Glomerular visceral epithelial cell (primary cell): ENCODE results near the gene ARL6.
A peak's percentile ranks its signal among the peaks of the same experiment; 100 is the strongest.
"Not testable (repeated sequence)": the region's sequence is repeated elsewhere in the genome, so short reads cannot be mapped to it uniquely, and the experiment has no call there.

Experiments
- DNase-seq: peaks from one replicate; pipeline ENCODE4 v3.0.0-alpha.2; 2016; ENCODE audit errors: extremely low spot score

The ARL6 gene

DNA sequence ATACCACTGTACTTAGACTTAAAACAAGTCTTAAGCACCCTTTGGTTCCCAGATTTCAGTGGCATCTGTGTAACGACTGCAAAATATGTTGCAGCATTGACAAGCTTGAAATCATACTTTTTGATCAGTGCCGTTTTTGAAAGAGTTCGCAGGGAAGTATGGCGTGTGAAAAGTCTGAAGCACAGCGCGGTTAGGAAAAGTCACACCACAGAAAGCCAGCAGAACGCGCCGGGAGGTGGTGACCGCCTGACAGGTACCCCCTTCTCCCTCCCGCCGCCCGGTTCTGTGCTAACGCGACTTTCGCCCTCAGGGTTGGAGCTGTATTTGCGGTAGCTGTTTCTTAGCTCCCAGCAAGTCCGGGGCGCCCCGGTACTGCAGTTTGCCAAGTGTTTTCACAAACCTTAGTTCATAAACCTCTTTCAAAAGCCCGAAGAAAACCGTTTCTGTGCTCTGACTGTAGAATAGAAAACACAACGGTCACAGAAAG, 56.8 kb downstream of the ARL6 start:
- DNase-seq: peak; percentile 56

GRCh38 chr3:97821774-97822358, 57.3 kb downstream of the ARL6 start, which contains the start of gene CRYBG3:
Gene CRYBG3, plus strand, starts transcription at chr3:97822011. Its CDS starts 196 bp downstream, at chr3:97822207.
- DNase-seq: peak; percentile 85

DNA sequence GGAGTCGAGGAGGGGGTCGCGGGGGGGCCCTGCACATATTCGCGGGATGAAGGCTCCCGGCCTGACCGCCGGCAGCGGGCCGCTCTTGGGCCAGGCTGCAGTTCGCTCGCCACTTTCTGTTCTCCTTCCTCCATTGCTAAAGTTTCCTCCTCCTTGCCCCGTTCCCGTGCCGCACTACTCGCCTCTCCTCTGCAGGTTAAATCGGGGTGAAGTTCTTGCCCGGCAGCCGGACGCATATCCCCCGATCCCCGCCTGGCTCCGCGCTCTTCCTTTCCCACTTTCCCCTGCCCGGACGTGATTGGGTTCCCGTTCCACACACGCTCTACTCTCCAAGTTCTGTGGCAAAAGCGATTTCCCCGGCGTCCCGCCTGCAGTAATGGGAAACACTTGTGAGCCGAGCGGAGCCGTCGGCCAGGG, 57.8 kb downstream of the ARL6 start:
- peak; percentile 53 for DNase-seq

DNA sequence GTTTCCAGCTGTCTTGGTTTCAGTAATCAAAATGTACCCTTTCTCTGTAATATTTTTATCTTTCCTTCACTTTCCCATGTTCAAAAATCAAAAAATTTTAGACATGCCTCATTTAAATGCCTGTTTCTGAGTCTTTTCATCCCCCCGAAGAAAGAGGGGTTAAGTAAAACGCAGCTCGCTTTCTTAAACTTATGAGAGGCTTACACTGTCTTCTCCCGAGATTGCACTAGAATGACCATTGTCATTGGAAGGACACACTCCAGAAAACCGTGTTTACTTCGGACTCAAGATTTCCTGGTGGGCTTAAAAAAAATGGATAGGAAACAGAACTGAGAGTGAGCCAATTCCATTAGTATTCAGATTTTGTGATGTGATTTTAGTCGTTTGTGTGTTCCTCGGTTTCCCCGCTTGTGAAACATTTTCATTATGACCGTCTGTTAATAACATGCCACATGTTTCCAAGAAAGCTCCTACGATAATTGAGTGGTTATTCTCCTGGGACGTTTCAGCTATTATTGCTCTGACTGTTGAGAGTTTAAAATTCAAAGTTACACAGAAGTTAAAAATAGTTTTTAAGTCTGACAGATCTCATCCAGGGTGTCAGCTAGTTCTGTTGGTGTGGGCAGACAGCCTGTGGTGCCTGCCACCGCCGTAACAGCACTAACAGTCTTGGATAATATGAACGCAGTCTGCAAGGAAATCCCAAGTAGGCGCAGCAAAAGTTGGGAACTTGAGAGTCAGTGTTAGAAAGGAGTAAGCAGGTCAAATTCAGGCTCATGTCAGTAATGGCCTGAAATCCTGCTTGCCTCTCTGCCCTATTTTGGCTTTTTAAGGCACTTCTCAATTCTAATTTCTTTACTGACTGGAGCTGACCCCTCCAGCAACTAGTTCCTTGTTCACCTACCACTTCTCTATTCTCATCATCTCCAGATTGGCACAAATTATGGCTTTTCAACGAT, 58.8 kb downstream of the ARL6 start:
- DNase-seq: no peak

GRCh38 chr3:97825101-97825500, 60.5 kb downstream of the ARL6 start:
- no peak for DNase-seq

- DNase-seq: no peak
Observed at GRCh38 chr3:97827741-97828471, 63.3 kb downstream of the ARL6 start.

DNA sequence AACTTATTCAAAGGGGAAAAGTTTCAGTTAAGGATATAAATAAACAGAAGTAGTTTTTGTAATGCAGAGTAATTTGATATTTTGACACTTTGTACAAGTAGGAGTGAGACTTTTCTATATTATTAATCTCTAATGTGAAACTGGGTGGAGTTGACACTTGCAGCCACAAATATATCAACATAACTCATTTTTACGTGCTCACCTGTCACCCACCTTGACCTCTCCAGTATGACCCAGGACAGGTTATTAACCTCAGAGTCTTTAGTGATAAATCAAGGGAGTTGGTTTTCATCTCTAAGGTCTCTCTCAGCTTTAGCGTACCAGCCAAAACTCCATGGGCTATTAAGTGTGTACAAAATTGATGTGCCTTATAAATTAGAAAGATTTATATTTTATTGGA, 64.6 kb downstream of the ARL6 start:
- no peak for DNase-seq

- DNase-seq: no peak
Observed at GRCh38 chr3:97830638-97831037, 66.1 kb downstream of the ARL6 start.

- no peak for DNase-seq
Observed at GRCh38 chr3:97831140-97831539, 66.6 kb downstream of the ARL6 start.

DNA sequence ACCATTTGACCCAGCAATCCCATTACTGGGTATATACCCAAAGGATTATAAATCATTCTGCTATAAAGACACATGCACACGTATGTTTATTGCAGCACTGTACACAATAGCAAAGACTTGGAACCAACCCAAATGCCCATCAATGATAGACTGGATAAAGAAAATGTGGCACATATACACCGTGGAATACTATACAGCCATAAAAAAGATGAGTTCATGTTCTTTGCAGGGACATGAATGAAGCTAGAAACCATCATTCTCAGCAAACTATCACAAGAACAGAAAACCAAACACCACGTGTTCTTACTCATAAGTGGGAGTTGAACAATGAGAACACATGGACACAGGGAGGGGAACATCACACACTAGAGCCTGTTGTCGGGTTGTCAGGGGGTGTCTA, 68.6 kb downstream of the ARL6 start:
- DNase-seq: not testable (repeated sequence)

- DNase-seq: peak; percentile 29
Observed at GRCh38 chr3:97835761-97836160, 71.2 kb downstream of the ARL6 start.

- no peak for DNase-seq
Observed at GRCh38 chr3:97838393-97838792, 73.8 kb downstream of the ARL6 start.

DNA sequence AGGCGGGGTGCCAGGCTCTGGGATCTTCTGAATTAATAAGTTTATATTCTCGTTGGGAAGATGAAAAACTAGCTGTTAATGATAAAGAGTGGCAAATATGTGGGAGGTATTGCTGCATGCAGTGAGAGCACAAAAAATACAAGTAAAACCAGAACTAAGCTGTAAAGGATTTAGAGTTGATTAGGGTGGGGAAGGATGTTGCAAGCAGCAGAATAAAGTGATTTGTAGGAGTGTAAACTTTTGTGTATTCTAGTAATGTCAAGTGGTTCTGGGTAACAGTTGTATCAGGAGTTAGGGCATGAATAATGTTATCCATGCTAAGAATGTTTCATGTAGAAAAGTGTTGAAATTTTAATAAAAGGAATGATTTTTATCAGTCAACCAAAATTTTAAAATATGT, 75.4 kb downstream of the ARL6 start:
- DNase-seq: no peak

DNA sequence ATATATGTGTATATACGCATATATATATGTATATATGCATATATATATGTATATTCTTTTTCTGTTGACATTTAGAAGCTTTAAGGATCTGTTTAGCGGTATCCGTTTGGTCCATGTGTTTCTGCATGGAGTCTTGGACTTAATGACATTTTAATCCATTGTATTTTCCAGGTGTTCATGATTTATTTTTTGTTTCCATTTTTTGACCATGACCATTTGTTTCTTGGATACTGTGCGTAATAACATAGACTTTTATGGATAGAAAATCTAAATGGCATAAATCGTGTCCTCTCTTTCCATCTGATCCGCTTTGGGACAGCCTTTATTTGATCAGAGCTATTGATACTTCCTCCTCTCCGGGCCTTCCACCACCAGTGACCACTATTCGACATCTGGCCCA, 76.7 kb downstream of the ARL6 start:
- DNase-seq: no peak

GRCh38 chr3:97841956-97842355, 77.4 kb downstream of the ARL6 start:
- DNase-seq: no peak

- no peak for DNase-seq
Observed at GRCh38 chr3:97848779-97849178, 84.2 kb downstream of the ARL6 start.
